ENCODE results near the gene NT5DC2.
"Not testable (repeated sequence)": the region's sequence is repeated elsewhere in the genome, so short reads cannot be mapped to it uniquely, and the experiment has no call there.

NT5DC2 gene

DNA sequence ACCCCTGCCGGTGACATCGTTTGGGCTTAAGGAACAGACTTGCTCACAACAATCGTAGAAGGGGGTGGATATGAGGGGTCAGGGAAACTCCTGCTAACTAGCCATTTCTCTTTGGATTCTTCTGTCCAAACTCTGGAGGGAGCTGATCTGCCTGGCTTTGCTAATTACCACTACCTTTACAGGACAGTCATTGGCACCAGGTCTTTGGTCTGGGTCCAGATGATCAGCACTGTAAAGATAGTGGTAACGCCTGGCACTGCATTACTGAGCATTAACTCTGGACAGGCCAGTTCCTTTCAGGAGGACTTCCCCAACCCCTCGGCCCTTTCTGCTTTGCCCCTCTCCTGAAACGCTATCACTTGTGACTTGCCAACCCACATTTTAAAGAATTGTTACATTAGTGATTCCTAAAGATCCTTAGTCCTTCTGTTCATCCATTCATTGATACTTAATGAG lies 3.5 kb upstream of the NT5DC2 start:
- no peak for DNase-seq (ENCODE audit: low spot score)

DNA sequence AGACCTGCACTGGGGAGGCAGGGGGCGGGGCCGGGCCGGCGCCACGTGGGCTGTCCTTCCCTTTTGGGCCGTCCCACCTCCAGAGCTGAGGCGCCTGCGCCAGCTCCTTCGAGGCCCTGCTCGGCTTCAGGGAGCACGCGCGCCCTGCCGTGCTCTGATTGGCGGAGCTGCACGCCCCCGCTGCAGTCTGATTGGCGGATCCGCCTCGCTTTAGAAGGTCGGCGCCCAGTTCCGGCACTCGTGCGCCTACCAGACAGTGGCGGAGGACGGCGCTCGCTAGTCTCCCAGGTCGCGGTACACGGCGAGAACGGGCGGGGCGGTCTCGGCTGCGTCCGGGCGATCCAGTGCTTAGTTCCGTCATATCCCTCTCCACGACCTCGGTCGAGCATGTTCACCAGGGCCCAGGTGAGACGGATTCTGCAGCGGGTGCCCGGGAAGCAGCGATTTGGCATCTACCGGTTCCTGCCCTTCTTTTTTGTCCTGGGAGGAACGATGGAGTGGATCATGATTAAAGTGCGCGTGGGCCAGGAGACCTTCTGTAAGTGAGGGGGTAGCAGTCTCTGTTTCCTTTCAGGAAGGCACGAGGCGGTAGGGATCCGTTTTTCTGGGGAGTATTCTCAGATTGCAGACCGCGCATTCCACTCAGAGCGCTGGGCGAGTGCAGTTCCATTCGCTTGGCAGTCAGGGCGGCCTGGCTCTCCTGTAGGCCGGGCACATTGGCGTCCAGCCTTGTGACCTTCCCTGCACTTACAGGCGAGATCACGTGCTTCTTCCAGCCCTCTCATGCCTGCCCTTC lies 2.9 kb upstream of the NT5DC2 start, which contains the start of gene UQCC5:
TSS of gene UQCC5 (plus strand) at position 237 of the 796 bp plus-strand sequence. CDS start at position 388, 151 bp downstream.
- DNase-seq (ENCODE audit: low spot score) = peak; percentile 99

GRCh38 chr3:52536112-52536368 lies 2.4 kb upstream of the NT5DC2 start:
- DNase-seq (ENCODE audit: low spot score) = no peak

GRCh38 chr3:52535411-52536111 lies 1.9 kb upstream of the NT5DC2 start:
- DNase-seq (ENCODE audit: low spot score) = no peak

DNA sequence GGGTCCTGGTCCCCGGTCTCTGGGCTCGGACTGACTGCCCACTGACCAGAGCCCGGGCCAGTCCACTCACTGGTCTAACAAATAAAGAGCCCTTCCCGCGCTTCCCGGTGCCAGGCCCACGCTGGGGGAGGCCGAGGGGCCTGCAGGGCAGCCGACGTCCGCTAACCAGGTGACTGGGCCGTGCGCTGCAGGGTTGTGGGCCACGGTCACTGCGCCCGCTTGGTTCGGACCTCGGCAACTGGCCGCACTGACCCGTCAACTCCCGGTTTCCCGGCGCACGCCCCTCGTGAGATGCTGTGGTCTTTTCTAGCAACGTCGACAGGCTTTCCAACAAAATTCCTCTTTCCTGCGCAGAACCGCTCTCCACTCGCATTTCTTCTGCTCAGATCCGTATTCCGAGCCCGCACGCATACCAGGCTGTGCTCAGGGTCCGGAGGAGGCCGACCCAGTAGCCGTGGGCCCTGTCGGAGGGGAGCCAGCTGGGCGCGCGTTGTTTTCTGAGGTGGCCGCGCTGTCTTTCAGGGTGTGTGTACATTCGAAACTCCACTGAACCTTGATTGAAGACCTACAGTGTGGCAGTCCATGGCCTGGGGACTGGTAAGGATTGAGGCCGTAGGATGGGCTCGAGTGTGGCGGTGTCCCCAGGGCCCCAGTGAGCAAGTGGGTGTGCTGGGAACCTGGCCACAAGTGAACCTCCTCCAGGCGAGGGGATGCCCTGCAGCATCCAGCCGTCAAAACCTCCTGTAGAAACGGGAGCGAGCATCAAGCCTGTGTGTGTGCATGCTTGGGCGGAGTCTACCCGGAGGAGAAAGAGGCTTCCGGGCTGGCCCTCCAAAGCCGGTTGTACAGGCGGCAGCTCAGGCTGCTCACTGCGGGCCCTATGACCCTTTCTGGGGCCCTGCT lies 875 bp upstream of the NT5DC2 start:
- DNase-seq (ENCODE audit: low spot score) = peak; percentile 66

DNA sequence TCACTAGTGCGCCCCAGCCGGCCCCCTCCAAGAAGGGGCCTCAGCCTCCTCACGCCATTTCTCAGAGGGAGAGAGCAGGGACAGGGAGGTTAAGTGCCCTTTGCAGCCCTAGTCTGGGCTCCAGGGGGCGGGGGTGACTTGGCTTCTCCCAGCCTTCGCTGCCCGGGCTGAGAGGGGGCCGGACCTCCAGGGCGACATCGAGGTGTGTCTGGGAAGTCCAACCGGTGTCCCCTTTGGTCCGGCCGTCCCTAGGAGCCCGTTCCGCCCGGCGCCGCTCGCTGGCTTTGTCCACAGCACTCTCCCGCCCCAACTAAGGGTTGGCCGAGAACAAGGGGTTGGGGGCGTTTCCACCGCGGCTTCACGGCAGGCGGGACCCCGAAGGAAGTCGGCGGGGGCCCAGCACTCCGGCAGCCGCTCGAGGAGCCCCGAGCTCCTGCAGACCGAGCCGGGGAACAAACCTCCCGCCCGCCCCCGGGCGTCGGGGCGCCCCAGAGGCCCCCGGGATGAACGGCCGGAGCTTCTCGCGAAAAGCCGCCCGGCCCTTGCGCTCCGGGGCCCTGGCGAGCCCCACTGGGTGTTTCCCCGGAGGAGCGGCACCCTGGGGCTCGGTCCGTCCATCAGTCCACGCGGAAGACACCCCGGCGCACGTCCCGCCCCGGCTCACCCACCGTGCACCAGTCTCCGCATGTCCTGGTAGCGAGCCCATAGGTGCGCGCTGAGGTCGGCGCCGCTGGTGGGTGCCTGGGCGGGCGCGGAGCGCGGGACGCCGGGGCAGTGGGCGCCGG lies 627 bp downstream of the NT5DC2 start:
- DNase-seq (ENCODE audit: low spot score) = peak; percentile 68

- DNase-seq (ENCODE audit: low spot score) = peak; percentile 29
Observed at GRCh38 chr3:52532517-52532837, 1.2 kb downstream of the NT5DC2 start.

DNA sequence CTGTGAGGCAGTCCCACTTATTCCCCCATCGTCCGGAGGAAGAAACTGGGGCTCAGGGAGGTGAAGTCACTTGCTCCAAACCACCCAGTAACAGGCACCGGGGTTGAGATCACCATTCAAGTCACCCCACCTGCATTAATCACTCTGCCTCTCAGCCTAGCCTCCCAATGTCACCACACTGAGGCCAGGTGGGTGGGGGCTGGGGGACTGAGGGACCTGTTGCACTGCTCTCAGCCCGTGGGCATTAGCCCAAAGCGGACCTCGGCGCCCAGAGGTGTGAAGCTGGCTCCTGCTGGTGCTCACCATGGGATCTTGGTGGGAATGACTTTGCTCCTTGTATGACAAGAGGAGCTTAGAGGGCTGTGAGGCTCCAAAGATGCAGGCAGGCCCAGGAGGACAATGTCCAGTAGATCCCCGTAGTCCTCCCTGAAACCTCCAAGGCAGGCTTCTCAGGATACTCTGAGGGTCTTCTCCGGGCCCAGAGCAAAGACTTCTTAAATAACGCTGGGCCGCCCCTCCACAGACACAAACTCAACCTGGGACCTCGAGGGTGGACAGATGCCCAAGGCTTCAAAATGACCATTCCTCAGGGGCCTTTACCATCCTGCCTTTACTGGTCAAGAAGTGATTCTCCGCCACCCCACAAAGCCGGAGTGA lies 1.7 kb downstream of the NT5DC2 start:
- peak; percentile 10 for DNase-seq (ENCODE audit: low spot score)

- peak; percentile 7 for DNase-seq (ENCODE audit: low spot score)
Observed at GRCh38 chr3:52530918-52531826, 2.5 kb downstream of the NT5DC2 start.

DNA sequence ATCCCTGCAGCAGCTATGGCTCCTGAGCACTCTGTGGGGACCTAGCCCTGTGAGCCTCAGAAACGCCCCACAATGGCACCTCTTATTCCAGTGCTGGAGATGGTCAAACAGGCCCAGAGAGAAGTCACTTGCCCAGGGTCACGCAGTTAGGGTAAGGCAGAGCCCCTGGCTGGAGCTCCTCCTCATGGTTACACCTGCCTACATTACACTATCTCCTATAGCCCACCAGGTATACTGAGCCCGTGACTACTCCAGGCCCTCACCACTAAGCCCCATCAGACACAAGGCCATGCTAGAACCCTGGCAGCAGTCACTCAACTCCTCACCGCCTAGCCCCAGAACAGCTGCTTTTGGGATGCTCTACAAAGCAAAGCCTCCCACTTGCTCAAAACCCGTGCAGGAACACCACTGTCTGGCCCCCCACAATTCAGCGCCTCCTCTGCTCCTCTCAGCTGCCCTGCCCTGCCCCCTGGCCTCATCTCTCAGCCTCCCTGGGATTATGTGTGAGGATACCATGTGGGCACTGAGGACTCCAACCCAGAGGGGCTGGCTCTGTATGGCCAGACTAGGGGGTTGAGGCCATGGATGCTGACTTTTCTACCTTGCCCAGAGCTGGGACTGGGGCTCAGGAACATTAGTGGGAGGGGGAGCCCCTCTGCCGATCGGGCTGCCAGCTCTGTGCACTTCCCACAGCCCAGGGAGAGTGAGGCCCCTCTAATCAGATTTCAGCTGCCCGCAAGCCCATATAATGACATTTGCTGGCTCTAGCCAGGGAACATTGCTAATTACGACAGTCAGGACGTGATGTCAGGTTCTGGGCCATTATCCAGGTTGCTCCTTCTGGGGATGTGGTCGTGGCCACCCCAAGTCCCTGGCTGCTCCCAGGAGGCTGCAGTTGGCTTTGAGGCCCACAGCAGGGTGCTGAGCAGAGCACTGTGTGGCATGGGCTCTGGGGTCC lies 4.0 kb downstream of the NT5DC2 start:
- no peak for DNase-seq (ENCODE audit: low spot score)

DNA sequence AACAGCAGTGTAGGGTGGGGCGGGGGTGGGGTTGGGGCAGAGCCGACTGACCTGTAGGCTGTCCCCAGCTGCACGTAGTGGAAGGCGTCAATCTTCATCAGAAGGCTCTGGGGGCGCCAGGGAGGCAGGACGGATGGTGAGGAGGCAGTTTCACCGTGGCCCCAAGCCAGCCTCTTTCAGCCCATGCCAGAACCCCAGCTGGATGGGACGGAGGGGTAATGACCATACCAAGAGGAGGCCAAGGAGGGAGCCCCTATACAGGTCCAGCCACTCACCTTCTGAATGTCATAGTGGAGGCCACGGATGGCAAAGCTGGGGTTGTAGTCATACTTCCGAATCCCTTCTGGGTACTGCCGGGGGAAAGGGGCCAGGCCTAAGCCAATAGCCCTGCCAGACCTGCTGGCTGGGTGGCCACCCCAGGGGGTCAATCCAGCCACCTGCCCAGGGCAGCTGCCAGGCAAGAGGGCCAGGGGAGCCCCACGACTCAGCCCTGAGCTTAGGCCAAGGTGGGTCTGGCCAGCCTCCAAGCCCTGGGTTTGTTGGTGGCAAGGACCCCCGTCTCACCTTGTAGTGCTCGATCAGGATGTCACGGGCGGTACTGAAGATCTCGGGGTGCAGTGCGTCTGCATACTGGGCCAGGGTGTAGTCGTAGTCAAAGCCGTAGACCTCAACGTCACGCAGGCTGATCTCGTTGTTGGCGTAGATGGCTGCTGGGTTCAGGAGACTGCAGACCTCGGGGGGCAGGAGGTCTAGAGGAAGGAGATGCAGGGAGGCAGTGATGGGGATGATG lies 4.9 kb downstream of the NT5DC2 start:
- DNase-seq (ENCODE audit: low spot score) = no peak

DNA sequence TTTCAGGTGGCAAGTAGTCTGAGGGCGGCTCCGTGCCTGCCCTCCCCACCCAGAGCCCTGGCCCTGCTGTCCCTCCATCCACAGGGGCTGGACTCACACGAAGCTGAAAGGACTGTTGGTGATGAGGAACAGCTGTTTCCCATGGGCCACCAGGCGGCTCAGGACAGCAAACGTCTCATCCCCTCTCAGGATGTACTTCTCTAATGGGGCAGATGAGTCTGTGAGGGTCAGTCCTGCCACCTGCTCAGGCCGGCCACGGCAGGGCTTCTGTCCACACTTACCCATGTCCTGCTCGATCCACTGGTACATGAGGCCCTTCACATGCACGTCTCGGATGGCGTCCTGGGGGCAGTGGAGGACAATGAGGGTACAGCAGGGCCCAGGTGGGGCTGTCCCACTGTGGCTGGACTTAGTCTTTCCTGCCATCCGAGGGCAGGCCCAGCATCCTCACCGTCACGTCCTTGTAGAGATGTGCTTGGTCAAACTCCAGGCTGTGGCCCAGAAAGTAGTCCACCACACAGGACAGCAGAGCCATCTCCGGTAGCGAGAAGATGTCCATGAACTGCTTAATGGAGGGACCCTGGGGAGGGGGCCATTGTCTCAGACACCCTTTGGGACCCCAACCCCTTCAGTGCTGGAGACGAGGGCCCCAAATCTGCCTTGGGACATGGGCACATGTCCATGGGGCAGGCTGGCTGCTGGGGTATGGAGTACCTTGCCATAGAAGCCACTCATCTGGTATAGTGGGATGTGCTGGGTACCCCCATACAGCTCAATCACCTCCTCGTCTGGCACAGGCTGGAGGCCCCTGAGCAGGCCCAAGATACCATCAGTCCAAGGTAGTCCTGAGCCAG lies 5.7 kb downstream of the NT5DC2 start:
- no peak for DNase-seq (ENCODE audit: low spot score)

DNA sequence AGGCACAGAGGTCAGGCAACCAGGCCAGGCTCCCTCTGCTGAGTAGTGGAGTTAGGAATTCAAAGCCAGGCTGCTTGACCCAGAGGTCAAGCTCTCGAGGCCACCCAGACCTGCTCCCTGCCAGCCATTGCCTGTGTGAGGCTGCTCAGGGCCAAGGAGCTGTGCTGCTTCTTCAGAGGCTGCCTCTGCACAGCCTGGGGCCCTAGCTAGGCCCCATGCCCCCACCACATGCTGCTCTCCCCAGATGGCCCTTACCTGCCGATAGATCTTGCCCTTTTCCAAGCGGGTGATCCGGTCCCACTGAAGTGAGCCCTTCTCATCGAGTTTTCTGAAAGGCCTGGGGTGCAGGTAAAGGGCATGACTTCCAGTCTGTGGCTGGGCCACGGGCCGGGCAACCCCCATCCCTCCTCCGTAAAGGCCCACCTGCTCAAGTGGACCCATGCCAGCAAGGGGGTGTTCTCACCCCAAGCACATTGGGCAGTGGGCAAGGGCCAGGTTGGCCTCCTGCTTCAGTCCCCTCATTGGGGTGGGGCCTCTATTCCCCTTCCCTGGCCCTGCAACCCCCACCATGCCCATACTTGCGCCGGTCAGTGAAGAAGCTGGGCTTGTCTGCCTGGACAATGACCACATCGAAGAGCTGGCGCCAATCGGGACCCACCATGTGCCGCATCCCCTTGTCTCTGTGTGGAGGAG lies 6.5 kb downstream of the NT5DC2 start:
- DNase-seq (ENCODE audit: low spot score) = no peak

DNA sequence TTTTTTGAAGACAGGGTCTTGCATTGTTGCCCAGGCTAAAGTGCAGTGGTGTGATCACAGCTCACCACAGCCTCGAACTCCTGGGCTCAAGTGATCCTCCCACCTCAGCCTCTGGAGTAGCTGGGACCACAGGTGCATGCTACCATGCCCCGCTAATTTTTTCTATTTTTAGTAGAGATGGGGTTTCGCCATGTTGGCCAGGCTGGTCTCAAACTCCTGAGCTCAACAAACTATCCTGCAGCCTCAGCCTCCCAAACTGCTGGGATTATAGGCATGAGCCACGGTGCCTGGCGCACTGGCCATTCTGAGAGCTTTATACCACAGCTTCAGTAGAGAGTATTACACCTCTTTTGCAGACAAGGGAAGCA lies 7.0 kb downstream of the NT5DC2 start:
- not testable (repeated sequence) for DNase-seq (ENCODE audit: low spot score)

- DNase-seq (ENCODE audit: low spot score) = no peak
Observed at GRCh38 chr3:52525680-52526561, 7.7 kb downstream of the NT5DC2 start.

Data from AG08396 (cell line).